BE2C (cell line): ENCODE measurements around the gene MAB21L2. TPM values are rescaled to one million over a fixed set of nuclear protein-coding genes. Genes with fewer than 3 reads are reported as not detected.
"Not testable (repeated sequence)": the region's sequence is repeated elsewhere in the genome, so short reads cannot be mapped to it uniquely, and the experiment has no call there.

Experiments
- DNase-seq: peaks from one replicate; pipeline ENCODE4 v3.0.0-alpha.2; 2020
- H3K27me3 ChIP-seq: fragments of 250-450 bp; sonication (Bioruptor Pico); 2 replicates; pipeline ENCODE4 v1.5.1; 2020; ENCODE audit warnings: mild to moderate bottlenecking
- H3K36me3 ChIP-seq: fragments of 250-450 bp; sonication (Bioruptor Pico); 2 replicates; pipeline ENCODE4 v1.5.1; 2020; ENCODE audit warnings: mild to moderate bottlenecking
- H3K4me1 ChIP-seq: fragments of 250-450 bp; sonication (Bioruptor Pico); 2 replicates; pipeline ENCODE4 v1.5.1; 2020
- H3K4me3 ChIP-seq: 2 replicates; pipeline ENCODE4 v1.5.1; 2011; ENCODE audit warnings: low read depth, low read length
- H3K9me3 ChIP-seq: fragments of 250-450 bp; sonication (Bioruptor Pico); 2 replicates; pipeline ENCODE4 v1.5.1; 2020
- polyA plus RNA-seq: library from polyadenylated mRNA; unstranded; fragments of >200 nt; gene quantifications from one replicate; pipeline ENCODE4 v1.2.1, GENCODE V29; 2012; ENCODE audit warnings: low read depth, missing spikeins; ENCODE audit not compliant: insufficient read length, insufficient read depth
- TF ChIP-seq, protein P1 (sequence below): IDR thresholded peaks from 2 replicates; pipeline ENCODE4 v1.5.1; 2012; ENCODE audit warnings: mild to moderate bottlenecking, low read depth, low read length

The MAB21L2 gene
- 167 TPM for polyA plus RNA-seq

DNA sequence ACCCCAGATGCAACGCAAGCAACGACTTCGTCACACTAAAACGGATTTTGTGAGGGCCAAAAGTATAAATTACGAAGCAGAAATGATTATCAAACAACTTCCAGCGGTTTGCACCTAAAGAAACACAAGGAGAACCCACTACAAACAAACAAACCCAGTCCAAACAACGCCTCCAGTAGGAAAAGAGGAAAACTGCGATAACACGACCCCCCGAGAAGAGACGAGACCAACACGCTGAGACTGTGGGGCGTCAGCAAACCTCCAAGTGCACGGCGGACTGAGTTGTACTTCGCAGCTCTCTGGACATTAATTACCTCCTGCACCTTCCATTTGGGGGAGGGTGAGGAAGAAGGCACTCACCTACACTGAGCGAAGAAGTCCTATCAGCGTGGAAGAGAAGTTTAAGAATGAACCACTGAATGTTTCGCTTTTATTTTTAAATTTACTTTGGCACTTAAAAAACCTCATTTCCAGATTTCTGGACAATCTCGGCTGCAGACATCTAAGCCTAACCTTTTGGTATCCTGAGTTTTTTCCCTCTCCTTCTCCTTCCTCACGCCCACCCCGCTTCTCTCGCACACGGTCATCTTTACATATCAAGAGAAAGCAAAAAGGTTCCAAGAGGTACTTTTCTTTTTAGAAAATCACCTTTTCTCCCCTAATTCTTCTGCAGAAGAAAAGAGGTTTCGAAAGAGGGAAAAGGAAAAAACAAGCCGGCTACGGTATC lies at the start of gene MAB21L2:
Gene MAB21L2, plus strand, starts transcription at position 6 of the 727 bp plus-strand sequence. CDS start 879 bp downstream, outside the sequence.
- H3K9me3 ChIP-seq: no peaks in the 10 kb centered on the region
- TF ChIP-seq, protein P1, sequence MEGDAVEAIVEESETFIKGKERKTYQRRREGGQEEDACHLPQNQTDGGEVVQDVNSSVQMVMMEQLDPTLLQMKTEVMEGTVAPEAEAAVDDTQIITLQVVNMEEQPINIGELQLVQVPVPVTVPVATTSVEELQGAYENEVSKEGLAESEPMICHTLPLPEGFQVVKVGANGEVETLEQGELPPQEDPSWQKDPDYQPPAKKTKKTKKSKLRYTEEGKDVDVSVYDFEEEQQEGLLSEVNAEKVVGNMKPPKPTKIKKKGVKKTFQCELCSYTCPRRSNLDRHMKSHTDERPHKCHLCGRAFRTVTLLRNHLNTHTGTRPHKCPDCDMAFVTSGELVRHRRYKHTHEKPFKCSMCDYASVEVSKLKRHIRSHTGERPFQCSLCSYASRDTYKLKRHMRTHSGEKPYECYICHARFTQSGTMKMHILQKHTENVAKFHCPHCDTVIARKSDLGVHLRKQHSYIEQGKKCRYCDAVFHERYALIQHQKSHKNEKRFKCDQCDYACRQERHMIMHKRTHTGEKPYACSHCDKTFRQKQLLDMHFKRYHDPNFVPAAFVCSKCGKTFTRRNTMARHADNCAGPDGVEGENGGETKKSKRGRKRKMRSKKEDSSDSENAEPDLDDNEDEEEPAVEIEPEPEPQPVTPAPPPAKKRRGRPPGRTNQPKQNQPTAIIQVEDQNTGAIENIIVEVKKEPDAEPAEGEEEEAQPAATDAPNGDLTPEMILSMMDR: peak; percentile 21; the same call in 1 of the 2 replicates
- H3K27me3 ChIP-seq: no peaks in the 10 kb centered on the region
- DNase-seq: peak; percentile 64
- no peaks in the 10 kb centered on the region for H3K4me1 ChIP-seq
- peak within 1 kb of the TSS; percentile 91 for H3K4me3 ChIP-seq
- H3K36me3 ChIP-seq: peaks cover 57% of the 10 kb centered on the region

GRCh38 chr4:150533673-150534072 lies 48.3 kb upstream of the MAB21L2 start:
- Histone ChIP-seq H3K27me3 (no peaks in the 10 kb centered on the region), H3K4me1 (peaks cover 7% of the 10 kb centered on the region), H3K4me3 (no peak overlapping the region), H3K36me3 (peaks cover 8% of the 10 kb centered on the region), H3K9me3 (no peaks in the 10 kb centered on the region)
- no peak for DNase-seq
- TF ChIP-seq, protein P1: no peak

GRCh38 chr4:150534818-150535217 lies 47.1 kb upstream of the MAB21L2 start:
- H3K36me3 ChIP-seq: peaks cover 3% of the 10 kb centered on the region; the same call in 1 of the 2 replicates
- TF ChIP-seq, protein P1: no peak

DNA sequence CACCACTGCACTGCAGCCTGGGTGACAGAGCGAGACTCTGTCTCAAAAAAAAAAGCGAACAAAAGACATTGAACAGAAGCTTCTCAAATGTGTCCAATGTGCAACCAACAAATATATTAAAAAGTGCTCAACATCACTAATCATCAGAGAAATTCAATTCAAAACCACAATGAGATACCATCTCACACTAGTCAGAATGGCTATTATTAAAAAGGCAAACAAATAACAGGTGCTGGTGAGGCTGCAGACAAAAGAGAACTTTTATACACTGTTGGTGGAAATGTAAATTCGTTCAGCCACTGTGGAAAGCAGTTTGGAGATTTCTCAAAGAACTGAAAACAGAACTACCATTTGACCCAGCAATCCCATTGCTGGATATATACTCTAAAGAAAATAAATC lies 44.0 kb upstream of the MAB21L2 start:
- not testable (repeated sequence) for H3K4me1 ChIP-seq, H3K9me3 ChIP-seq, H3K27me3 ChIP-seq, H3K4me3 ChIP-seq, DNase-seq, H3K36me3 ChIP-seq

More at GRCh38 chr4:150534818-150535217, 47.1 kb upstream of the MAB21L2 start:
- H3K4me1 ChIP-seq: peaks cover 7% of the 10 kb centered on the region
- no peaks in the 10 kb centered on the region for H3K9me3 ChIP-seq
- H3K27me3 ChIP-seq: no peaks in the 10 kb centered on the region
- DNase-seq: no peak
- H3K4me3 ChIP-seq: no peak overlapping the region

DNA sequence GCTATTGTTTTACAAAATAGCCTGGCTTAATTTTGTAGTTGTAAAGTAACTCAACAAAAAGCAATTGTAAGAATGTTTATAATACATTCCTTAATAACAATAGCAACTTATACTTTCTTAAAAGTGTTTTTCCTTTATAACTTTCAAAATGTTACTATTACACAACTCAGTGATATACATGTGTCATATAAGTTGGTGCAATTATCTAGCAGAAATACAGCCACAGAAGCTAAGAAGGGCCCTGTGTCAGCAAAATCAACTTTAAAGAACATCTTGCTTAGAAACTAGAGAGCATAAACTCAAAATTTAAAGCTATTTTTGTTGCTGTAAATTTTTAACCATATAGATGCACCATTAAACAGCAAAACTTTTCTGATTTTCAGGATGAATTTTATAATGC lies 41.4 kb upstream of the MAB21L2 start:
- DNase-seq: no peak
- H3K9me3 ChIP-seq: no peaks in the 10 kb centered on the region
- H3K4me3 ChIP-seq: no peak overlapping the region
- H3K36me3 ChIP-seq: no peaks in the 10 kb centered on the region
- H3K4me1 ChIP-seq: peaks cover 7% of the 10 kb centered on the region; the same call in 1 of the 2 replicates
- TF ChIP-seq, protein P1: no peak
- no peaks in the 10 kb centered on the region for H3K27me3 ChIP-seq

DNA sequence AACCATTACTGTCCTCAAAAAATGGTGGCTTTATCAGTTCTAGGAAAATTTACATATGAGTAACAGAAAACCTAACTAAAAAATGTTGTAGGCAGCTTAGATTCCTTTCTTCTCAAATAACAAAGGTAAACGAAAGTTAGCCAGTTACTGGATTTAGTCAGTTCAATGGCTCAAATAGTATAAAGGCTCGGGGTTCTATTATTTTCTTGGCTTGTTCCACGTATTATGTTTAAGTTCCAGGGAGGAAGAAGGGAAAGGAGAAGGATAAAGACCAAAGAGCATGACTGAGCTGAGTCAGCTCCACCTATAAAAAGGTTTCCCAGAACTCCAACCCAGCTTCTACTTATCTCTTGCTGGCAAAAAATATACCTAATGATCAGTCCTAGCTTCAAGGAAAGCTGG lies 41.0 kb upstream of the MAB21L2 start:
- no peak overlapping the region for H3K4me3 ChIP-seq
- no peaks in the 10 kb centered on the region for H3K36me3 ChIP-seq
- no peaks in the 10 kb centered on the region for H3K9me3 ChIP-seq
- TF ChIP-seq, protein P1: no peak
- H3K4me1 ChIP-seq: peaks cover 7% of the 10 kb centered on the region
- DNase-seq: no peak
- no peaks in the 10 kb centered on the region for H3K27me3 ChIP-seq
